HCT116 (cell line): ENCODE results near the gene SERTAD2. TPM values are rescaled to one million over a fixed set of nuclear protein-coding genes. Genes with fewer than 3 reads are reported as not detected.

Source experiments
- ATAC-seq: fragments of 200-7000 bp; cut with Tn5 transposase; 2 replicates; pipeline ENCODE4 v1.9.1; 2020; ENCODE audit warnings: mild to moderate bottlenecking, moderate library complexity
- BruUV-seq: library from RNA; stranded (reverse); fragments of 400-500 nt; replicated peaks from 2 replicates; lab custom pipeline; 2021; lab: Mats Ljungman, UMichigan
- CTCF ChIA-PET: fragments of 300-600 bp; sonication (Branson Sonifier 250); formaldehyde crosslinking; loops from one replicate; lab custom pipeline; 2021; ENCODE audit warnings: antibody characterized with exemption; lab: Charles Lee
- POLR2A ChIA-PET: fragments of 300-600, 350-600 bp; sonication (Branson Sonifier 250); formaldehyde crosslinking; loops from one replicate; lab custom pipeline; 2021; ENCODE audit warnings: antibody characterized with exemption; lab: Charles Lee
- RAD21 ChIA-PET, 2 experiments: fragments of 300-600 bp; sonication (Branson Sonifier 250); formaldehyde crosslinking; loops; one replicate each; lab custom pipeline; 2023; ENCODE audit warnings: low total read pairs in 2 of 2; ENCODE audit not compliant: uncharacterized antibody in 2 of 2, unreplicated experiment in 2 of 2, low non-redundant PET in 1 of 2; lab: Charles Lee
- DNase-seq: peaks from one replicate; pipeline ENCODE4 v3.0.0-alpha.2; 2010; ENCODE audit warnings: low read depth, low spot score
- H2AFZ ChIP-seq: fragments of 200-600 bp; shearing (Covaris generic), sonication (generic); 2 replicates; pipeline ENCODE4 v1.6.1; 2017; ENCODE audit warnings: low read depth, mixed run types, mixed read lengths, antibody characterized with exemption, low read length; ENCODE audit not compliant: poor library complexity, severe bottlenecking
- H3K27ac ChIP-seq: 2 replicates; pipeline ENCODE4 v1.5.1; 2012; ENCODE audit warnings: low read depth, low read length
- H3K27me3 ChIP-seq: fragments of 200-600 bp; sonication (generic); 2 replicates; pipeline ENCODE4 v1.6.1; 2016; ENCODE audit warnings: mixed run types, low read length, mixed read lengths; ENCODE audit not compliant: insufficient read depth
- H3K36me3 ChIP-seq, 2 experiments: fragments of 200-500 bp in 1 of 2; fragments of 200-600 bp in 1 of 2; sonication (Bioruptor generic) in 1 of 2; sonication (generic) in 1 of 2; 2 replicates each; pipeline versions ENCODE4 v1.5.1 to v1.6.1; 2014 to 2016; ENCODE audit warnings: low read length in 2 of 2, inconsistent platforms in 1 of 2, mixed read lengths in 1 of 2, mixed run types in 1 of 2; ENCODE audit not compliant: insufficient read depth in 2 of 2, control insufficient read depth in 1 of 2
- H3K4me1 ChIP-seq, 2 experiments: fragments of 200-600 bp in 1 of 2; sonication (generic) in 1 of 2; 2 replicates each; pipeline versions ENCODE4 v1.5.1 to v1.6.1; 2012 to 2017; ENCODE audit warnings: low read length in 2 of 2, inconsistent platforms in 1 of 2, mild to moderate bottlenecking in 1 of 2, mixed read lengths in 1 of 2, mixed run types in 1 of 2, moderate library complexity in 1 of 2; ENCODE audit not compliant: insufficient read depth in 2 of 2, control insufficient read depth in 1 of 2
- H3K4me2 ChIP-seq: fragments of 200-600 bp; sonication (generic); 2 replicates; pipeline ENCODE4 v1.6.1; 2017; ENCODE audit warnings: mixed run types, low read length, mixed read lengths
- H3K4me3 ChIP-seq, 2 experiments: fragments of 200-600 bp in 1 of 2; sonication (generic) in 1 of 2; replicated peaks in 1 of 2; 2 replicates each; pipeline ENCODE4 v1.5.1; 2011 to 2016; ENCODE audit warnings: low read length in 2 of 2, control low read depth in 1 of 2, low read depth in 1 of 2, mild to moderate bottlenecking in 1 of 2, mixed read lengths in 1 of 2, mixed run types in 1 of 2
- H3K79me2 ChIP-seq: fragments of 200-600 bp; sonication (generic); 2 replicates; pipeline ENCODE4 v1.6.1; 2017; ENCODE audit warnings: mild to moderate bottlenecking, mixed run types, low read length, moderate library complexity, mixed read lengths; ENCODE audit not compliant: insufficient read depth
- H3K9ac ChIP-seq: fragments of 200-600 bp; sonication (generic); 2 replicates; pipeline ENCODE4 v1.6.1; 2016; ENCODE audit warnings: low read length, mixed read lengths
- H3K9me2 ChIP-seq: fragments of 200-600 bp; sonication (generic), shearing (Covaris generic); 2 replicates; pipeline ENCODE4 v1.6.1; 2017; ENCODE audit warnings: mixed run types, mild to moderate bottlenecking, moderate library complexity; ENCODE audit not compliant: insufficient read depth
- H3K9me3 ChIP-seq, 2 experiments: fragments of 200-500 bp in 1 of 2; fragments of 200-600 bp in 1 of 2; sonication (Bioruptor generic) in 1 of 2; sonication (generic) in 1 of 2; 2 replicates each; pipeline ENCODE4 v1.6.1; 2014 to 2017; ENCODE audit warnings: low read length in 2 of 2, mixed read lengths in 2 of 2, inconsistent platforms in 1 of 2, low read depth in 1 of 2, mild to moderate bottlenecking in 1 of 2, mixed run types in 1 of 2, moderate library complexity in 1 of 2; ENCODE audit not compliant: control insufficient read depth in 1 of 2, insufficient read depth in 1 of 2
- H4K20me1 ChIP-seq: fragments of 200-600 bp; sonication (generic), shearing (Covaris generic); 2 replicates; pipeline ENCODE4 v1.6.1; 2017; ENCODE audit warnings: mixed run types, mild to moderate bottlenecking, moderate library complexity; ENCODE audit not compliant: insufficient read depth
- CEBPB ChIP-seq: IDR thresholded peaks from 2 replicates; pipeline ENCODE4 v1.6.1; 2012; ENCODE audit warnings: low read depth
- POLR2AphosphoS5 ChIP-seq: IDR thresholded peaks from 2 replicates; pipeline ENCODE4 v1.6.1; 2011; ENCODE audit warnings: mild to moderate bottlenecking, low read depth, low read length, moderate library complexity
- intact Hi-C: fragments of 100-400 bp; cut with micrococcal nuclease; formaldehyde crosslinking; loops from 2 replicates; pipeline ENCODE4 v1.10.0; 2022
- total RNA-seq: library from RNA; stranded (reverse); gene quantifications from one replicate; pipeline ENCODE4 v1.2.1, GENCODE V29; 2021; ENCODE audit not compliant: unreplicated experiment
- TF ChIP-seq, protein P1 (sequence below): IDR thresholded peaks from 2 replicates; pipeline ENCODE4 v1.6.1; 2012; ENCODE audit warnings: low read depth

Gene SERTAD2
- total RNA-seq, 1 experiment from 2014 or later = 80.1 TPM

GRCh38 chr2:64594226-64594989, 59.3 kb downstream of the SERTAD2 start:
- Histone ChIP-seq H3K4me2 (no peak overlapping the region), H3K27me3 (no peaks in the 10 kb centered on the region), H3K27ac (no peak overlapping the region), H4K20me1 (no peaks in the 10 kb centered on the region), H3K36me3 (peaks cover 0 to 7% of the 10 kb centered on the region in 2 experiments; a peak in 3 of 4 replicates), H3K9me2 (no peaks in the 10 kb centered on the region)
- POLR2A ChIA-PET = no interaction called here
- DNase-seq (no peak), ATAC-seq (no peak)
- intact Hi-C loops = loop anchor here (2.0 kb wide), 1 partner anchor 278 kb away; no protein-coding TSS in a partner anchor
- no peak for TF ChIP-seq CEBPB
- TF ChIP-seq, protein P1, sequence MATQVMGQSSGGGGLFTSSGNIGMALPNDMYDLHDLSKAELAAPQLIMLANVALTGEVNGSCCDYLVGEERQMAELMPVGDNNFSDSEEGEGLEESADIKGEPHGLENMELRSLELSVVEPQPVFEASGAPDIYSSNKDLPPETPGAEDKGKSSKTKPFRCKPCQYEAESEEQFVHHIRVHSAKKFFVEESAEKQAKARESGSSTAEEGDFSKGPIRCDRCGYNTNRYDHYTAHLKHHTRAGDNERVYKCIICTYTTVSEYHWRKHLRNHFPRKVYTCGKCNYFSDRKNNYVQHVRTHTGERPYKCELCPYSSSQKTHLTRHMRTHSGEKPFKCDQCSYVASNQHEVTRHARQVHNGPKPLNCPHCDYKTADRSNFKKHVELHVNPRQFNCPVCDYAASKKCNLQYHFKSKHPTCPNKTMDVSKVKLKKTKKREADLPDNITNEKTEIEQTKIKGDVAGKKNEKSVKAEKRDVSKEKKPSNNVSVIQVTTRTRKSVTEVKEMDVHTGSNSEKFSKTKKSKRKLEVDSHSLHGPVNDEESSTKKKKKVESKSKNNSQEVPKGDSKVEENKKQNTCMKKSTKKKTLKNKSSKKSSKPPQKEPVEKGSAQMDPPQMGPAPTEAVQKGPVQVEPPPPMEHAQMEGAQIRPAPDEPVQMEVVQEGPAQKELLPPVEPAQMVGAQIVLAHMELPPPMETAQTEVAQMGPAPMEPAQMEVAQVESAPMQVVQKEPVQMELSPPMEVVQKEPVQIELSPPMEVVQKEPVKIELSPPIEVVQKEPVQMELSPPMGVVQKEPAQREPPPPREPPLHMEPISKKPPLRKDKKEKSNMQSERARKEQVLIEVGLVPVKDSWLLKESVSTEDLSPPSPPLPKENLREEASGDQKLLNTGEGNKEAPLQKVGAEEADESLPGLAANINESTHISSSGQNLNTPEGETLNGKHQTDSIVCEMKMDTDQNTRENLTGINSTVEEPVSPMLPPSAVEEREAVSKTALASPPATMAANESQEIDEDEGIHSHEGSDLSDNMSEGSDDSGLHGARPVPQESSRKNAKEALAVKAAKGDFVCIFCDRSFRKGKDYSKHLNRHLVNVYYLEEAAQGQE = no peak
- no peak for TF ChIP-seq POLR2AphosphoS5
- TF ChIP-seq, all 23 proteins: peak for 0
- ChIA-PET RAD21 (interaction anchor here in 1 of 2 experiments (0.9 kb wide), 1 partner anchor 22 kb away, joined by 3 read pairs; no protein-coding TSS in a partner anchor), CTCF (interaction anchor here (0.7 to 1.8 kb wide), 6 partner anchors 11 to 319 kb away, joined by 3 to 5 read pairs (median 4); no protein-coding TSS in a partner anchor)
- H2AFZ ChIP-seq = no peak overlapping the region
- no peak overlapping the region for H3K9ac ChIP-seq
- H3K4me3 ChIP-seq = no peak overlapping the region
- H3K4me1 ChIP-seq = no peaks in the 10 kb centered on the region; a peak in 1 of 4 replicates
- no peaks in the 10 kb centered on the region for H3K79me2 ChIP-seq
- no TSS peak for BruUV-seq
- H3K9me3 ChIP-seq = no peaks in the 10 kb centered on the region
